ENCODE measurements around the gene GSTM5. TPM values are rescaled to one million over a fixed set of nuclear protein-coding genes. Genes with fewer than 3 reads are reported as not detected.
"Not testable (repeated sequence)": the region's sequence is repeated elsewhere in the genome, so short reads cannot be mapped to it uniquely, and the experiment has no call there.

The GSTM5 gene
- total and polyA plus RNA-seq, 2 of the 4 experiments (the other 2 are of a cell fraction) = 0.36 to 1.2 TPM

- BruUV-seq (replicated peaks); H3K9me1 ChIP-seq (ENCODE audit: insufficient read depth, low read length); H2AK5ac ChIP-seq (ENCODE audit: low read depth, low read length); H3K9me3 ChIP-seq (ENCODE audit: control insufficient read depth, insufficient read depth, low read length); H2AFZ ChIP-seq (replicated peaks; ENCODE audit: low read length, poor library complexity); DNase-seq; H3K23ac ChIP-seq (ENCODE audit: low read depth, low read length); in situ Hi-C loops (cut with MboI; ENCODE audit: low sequenced_read_pairs); H3K27ac ChIP-seq (ENCODE audit: insufficient read depth, low read length); H3K4ac ChIP-seq (ENCODE audit: low read depth, low read length); H4K5ac ChIP-seq (ENCODE audit: low read depth, low read length); H4K20me1 ChIP-seq (ENCODE audit: insufficient read depth, low read length); POLR2A ChIA-PET (ENCODE audit: unreplicated experiment); CTCF ChIA-PET; H3K36me3 ChIP-seq (ENCODE audit: control insufficient read depth, insufficient read depth, low read length); H2BK20ac ChIP-seq (ENCODE audit: low read depth, low read length); H3K27me3 ChIP-seq (ENCODE audit: control insufficient read depth, insufficient read depth, low read length); H4K8ac ChIP-seq (ENCODE audit: low read depth in 2 of 2, low read length in 2 of 2); H3K4me3 ChIP-seq (ENCODE audit: insufficient read depth, low read depth, low read length); H3K56ac ChIP-seq (ENCODE audit: extremely low read depth, insufficient read depth, low read length); H3K4me1 ChIP-seq (ENCODE audit: control insufficient read depth, insufficient read depth, low read length); intact Hi-C loops (cut with micrococcal nuclease); H3K18ac ChIP-seq (ENCODE audit: low read depth, low read length); H3K4me2 ChIP-seq (ENCODE audit: low read depth, low read length); H3K14ac ChIP-seq (replicated peaks; ENCODE audit: low read depth, low read length); H2BK15ac ChIP-seq (ENCODE audit: low read depth, low read length); H4K91ac ChIP-seq (ENCODE audit: insufficient read depth, low read depth, low read length); ATAC-seq (ENCODE audit: low read depth); H2BK5ac ChIP-seq (ENCODE audit: low read depth, low read length, poor library complexity, severe bottlenecking); dilution Hi-C loops (cut with HindIII; ENCODE audit: low sequenced_read_pairs, unreplicated experiment); H3K9ac ChIP-seq (ENCODE audit: low read depth, low read length); H2BK120ac ChIP-seq (ENCODE audit: low read depth, low read length); H3K79me1 ChIP-seq (ENCODE audit: low read depth in 1 of 2, low read length in 2 of 2); H2AK9ac ChIP-seq (replicated peaks; ENCODE audit: low read depth, low read length, poor library complexity): not testable (repeated sequence)
- WGBS, 2 experiments (ENCODE audit: extremely low coverage in 2 of 2, insufficient read length in 1 of 2) = no CpG with 5 or more reads among the region's 11 CpGs
Measured at GRCh38 chr1:109687109-109687508, 24.9 kb upstream of the GSTM5 start.
